ENCODE data around the gene TAP1.

DNA sequence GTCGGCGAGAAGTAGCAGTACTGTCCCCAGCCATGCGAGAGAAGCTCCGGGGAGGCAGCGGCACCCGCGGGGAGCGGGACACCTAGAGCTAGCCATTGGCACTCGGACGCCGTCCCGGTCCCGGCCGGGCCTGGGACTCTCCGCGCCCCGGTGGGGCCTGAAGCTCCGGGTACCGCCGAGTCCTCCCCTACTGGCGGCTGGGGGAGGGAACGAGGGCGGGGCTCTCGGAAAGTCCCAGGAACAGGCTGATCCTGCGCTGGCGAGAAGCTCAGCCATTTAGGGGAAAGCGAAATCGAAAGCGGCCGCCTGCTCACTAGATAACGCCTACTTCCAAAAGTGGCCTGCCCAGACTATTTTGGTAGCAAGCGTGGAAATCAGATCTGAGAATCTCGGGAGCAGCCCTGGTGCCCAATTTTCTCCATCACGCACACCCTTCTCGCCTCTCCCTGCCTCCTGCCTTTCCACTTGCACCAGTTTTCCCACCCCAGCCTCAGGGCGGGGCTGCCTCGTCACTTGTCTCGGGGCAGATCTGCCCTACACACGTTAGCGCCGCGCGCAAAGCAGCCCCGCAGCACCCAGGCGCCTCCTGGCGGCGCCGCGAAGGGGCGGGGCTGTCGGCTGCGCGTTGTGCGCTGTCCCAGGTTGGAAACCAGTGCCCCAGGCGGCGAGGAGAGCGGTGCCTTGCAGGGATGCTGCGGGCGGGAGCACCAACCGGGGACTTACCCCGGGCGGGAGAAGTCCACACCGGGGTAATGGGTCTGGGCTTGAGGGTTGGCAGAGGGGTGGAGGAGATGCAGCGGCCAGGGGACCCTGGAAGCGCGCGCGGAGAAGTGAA is at the start of gene TAP1, which contains the start of gene PSMB9:
- TF ChIP-seq CTCF (IDR thresholded peaks at IDR 0.05; ENCODE audit: extremely low read depth in 1 of 2, insufficient read depth in 1 of 2, low read depth in 1 of 2, low read length in 2 of 2) (peak; percentile 82 to 86), POLR2AphosphoS5 (IDR thresholded peaks at IDR 0.05; ENCODE audit: insufficient read depth, low read depth, low read length) (peak; percentile 18), MYC (IDR thresholded peaks at IDR 0.05; ENCODE audit: low read depth, low read length) (no peak), GATA2 (IDR thresholded peaks at IDR 0.05; ENCODE audit: insufficient read depth, insufficient read length, low read depth, low read length) (no peak), JUN (IDR thresholded peaks at IDR 0.05; ENCODE audit: borderline replicate concordance, insufficient read depth, insufficient read length, low read depth) (no peak), EZH2 (IDR thresholded peaks at IDR 0.05; ENCODE audit: borderline replicate concordance, low read depth, low read length, severe bottlenecking) (no peak), POLR2A (IDR thresholded peaks at IDR 0.05; ENCODE audit: low read depth, low read length) (peak; percentile 64), FOS (IDR thresholded peaks at IDR 0.05; ENCODE audit: borderline replicate concordance, insufficient read depth, low read length) (peak; percentile 28)
- TF ChIP-seq, protein P1, sequence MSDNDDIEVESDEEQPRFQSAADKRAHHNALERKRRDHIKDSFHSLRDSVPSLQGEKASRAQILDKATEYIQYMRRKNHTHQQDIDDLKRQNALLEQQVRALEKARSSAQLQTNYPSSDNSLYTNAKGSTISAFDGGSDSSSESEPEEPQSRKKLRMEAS (IDR thresholded peaks at IDR 0.05; ENCODE audit: insufficient read depth, insufficient read length): no peak
